ENCODE data around the gene HOXA10. TPM values are rescaled to one million over a fixed set of nuclear protein-coding genes. Genes with fewer than 3 reads are reported as not detected.

HOXA10 gene
- total and polyA plus RNA-seq, 11 donors, result 0.06 to 0.36 (median 0.18) TPM; not detected in 8

GRCh38 chr7:27198871-27199801 is 25.0 kb upstream of the HOXA10 start:
- H3K9me3 ChIP-seq, result no peaks in the 10 kb centered on the region
- intact Hi-C loops (cut with DNase I), result loop anchor here (5.0 to 10.0 kb wide), 12 partner anchors 378 to 898 kb away; no protein-coding TSS in a partner anchor
- TF ChIP-seq, protein P1, sequence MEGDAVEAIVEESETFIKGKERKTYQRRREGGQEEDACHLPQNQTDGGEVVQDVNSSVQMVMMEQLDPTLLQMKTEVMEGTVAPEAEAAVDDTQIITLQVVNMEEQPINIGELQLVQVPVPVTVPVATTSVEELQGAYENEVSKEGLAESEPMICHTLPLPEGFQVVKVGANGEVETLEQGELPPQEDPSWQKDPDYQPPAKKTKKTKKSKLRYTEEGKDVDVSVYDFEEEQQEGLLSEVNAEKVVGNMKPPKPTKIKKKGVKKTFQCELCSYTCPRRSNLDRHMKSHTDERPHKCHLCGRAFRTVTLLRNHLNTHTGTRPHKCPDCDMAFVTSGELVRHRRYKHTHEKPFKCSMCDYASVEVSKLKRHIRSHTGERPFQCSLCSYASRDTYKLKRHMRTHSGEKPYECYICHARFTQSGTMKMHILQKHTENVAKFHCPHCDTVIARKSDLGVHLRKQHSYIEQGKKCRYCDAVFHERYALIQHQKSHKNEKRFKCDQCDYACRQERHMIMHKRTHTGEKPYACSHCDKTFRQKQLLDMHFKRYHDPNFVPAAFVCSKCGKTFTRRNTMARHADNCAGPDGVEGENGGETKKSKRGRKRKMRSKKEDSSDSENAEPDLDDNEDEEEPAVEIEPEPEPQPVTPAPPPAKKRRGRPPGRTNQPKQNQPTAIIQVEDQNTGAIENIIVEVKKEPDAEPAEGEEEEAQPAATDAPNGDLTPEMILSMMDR (IDR thresholded peaks at IDR 0.05), result no peak
- TF ChIP-seq POLR2A (IDR thresholded peaks at IDR 0.05), result no peak
- H3K27me3 ChIP-seq, result peaks cover 79 to 97% (median 92%) of the 10 kb centered on the region in 9 donors
- H3K4me1 ChIP-seq, result peaks cover 0 to 34% (median 13%) of the 10 kb centered on the region in 12 donors
- peak overlapping the region in 7 of 12 donors; percentile 3 to 45 (median 17) for H3K4me3 ChIP-seq
- no peak for DNase-seq
- 2 to 5% (median 3%) methylated on average over 18 to 93 of the region's 93 CpGs for WGBS, 4 donors
- peak overlapping the region in 1 of 12 donors; percentile 87 for H3K27ac ChIP-seq
- peak in 1 of 4 donors; percentile 28 for ATAC-seq
- no peaks in the 10 kb centered on the region for H3K36me3 ChIP-seq

DNA sequence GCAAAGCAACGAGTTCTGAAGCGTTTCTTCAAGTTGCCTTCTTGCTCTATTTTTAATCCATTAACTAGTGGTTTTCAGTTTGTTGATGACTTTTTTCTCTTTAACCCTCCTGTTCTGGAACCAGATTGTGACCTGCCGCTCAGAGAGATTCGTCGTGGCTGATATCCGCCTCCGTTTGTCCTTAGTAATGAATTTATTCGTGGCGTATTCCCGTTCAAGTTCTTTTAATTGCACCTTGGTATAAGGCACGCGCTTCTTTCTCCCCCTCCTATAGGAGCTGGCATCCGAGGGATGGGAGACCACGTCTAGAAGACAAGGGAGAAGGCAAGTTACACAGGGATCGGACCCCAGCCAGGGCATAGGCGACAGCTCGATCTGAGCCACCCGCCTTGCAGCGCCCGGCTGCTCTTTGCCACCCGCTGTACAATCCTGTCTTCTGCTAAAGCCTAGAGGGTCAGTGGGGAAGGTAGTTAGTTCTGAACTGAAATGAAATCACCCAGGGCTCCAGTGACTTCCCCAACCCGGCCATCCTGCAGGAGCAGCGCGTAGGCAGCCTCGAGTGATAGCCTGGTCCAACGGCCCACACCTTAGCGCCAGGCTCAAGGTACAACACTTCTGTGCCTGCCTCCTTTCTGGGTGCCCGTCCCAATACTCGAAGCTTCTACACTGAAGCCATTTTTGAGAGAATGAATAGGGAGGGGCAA is 24.2 kb upstream of the HOXA10 start:
- 9 to 10% (median 9%) methylated on average over 29 of the region's 29 CpGs for WGBS, 4 donors
- H3K27me3 ChIP-seq, result peaks cover 81 to 97% (median 92%) of the 10 kb centered on the region in 9 donors
- H3K36me3 ChIP-seq, result no peaks in the 10 kb centered on the region
- intact Hi-C loops (cut with DNase I), result loop anchor here (5.0 to 10.0 kb wide), 12 partner anchors 379 to 899 kb away; no protein-coding TSS in a partner anchor
- DNase-seq (no peak), ATAC-seq (no peak)
- peak overlapping the region in 1 of 12 donors; percentile 87 for H3K27ac ChIP-seq
- TF ChIP-seq POLR2A (IDR thresholded peaks at IDR 0.05), result no peak
- TF ChIP-seq, protein P1 (IDR thresholded peaks at IDR 0.05), result no peak
- H3K9me3 ChIP-seq, result no peaks in the 10 kb centered on the region
- no peak overlapping the region for H3K4me3 ChIP-seq
- peaks cover 2 to 38% (median 15%) of the 10 kb centered on the region in 12 donors for H3K4me1 ChIP-seq

GRCh38 chr7:27197137-27198042 is 23.3 kb upstream of the HOXA10 start:
- whole genome bisulfite sequencing, 4 donors, result 18 to 24% (median 20%) methylated on average over 18 of the region's 18 CpGs
- Histone ChIP-seq H3K4me1 (peaks cover 4 to 44% (median 21%) of the 10 kb centered on the region in 12 donors), H3K27me3 (peaks cover 83 to 98% (median 91%) of the 10 kb centered on the region in 9 donors), H3K9me3 (no peaks in the 10 kb centered on the region), H3K36me3 (no peaks in the 10 kb centered on the region), H3K4me3 (no peak overlapping the region), H3K27ac (peak overlapping the region in 1 of 12 donors; percentile 87)
- DNase-seq (no peak), ATAC-seq (no peak)
- no peak for TF ChIP-seq POLR2A (IDR thresholded peaks at IDR 0.05)
- TF ChIP-seq, protein P1 (IDR thresholded peaks at IDR 0.05), result no peak
- intact Hi-C loops (cut with DNase I), result loop anchor here (2.0 to 10.0 kb wide), 14 partner anchors 380 to 900 kb away; no protein-coding TSS in a partner anchor

All from heart left ventricle (tissue), 16 donors.